Central memory CD8-positive, alpha-beta T cell (primary cell): ENCODE data around the gene ISLR2.

ENCODE experiments used
- ATAC-seq: fragments of 150-1000 bp; cut with Tn5 transposase; replicated peaks from 2 replicates; pipeline ENCODE4 v1.10.0; 2022; ENCODE audit warnings: mild to moderate bottlenecking, moderate FRiP score, moderate number of reproducible peaks; ENCODE audit not compliant: poor library complexity, severe bottlenecking; ENCODE audit errors: extremely low read depth
- DNase-seq, 2 donors: peaks; one replicate each; pipeline ENCODE4 v3.0.0; 2021; ENCODE audit warnings: low spot score in 2 of 2
- H3K27ac Mint-ChIP-seq: one replicate; pipeline ENCODE4 v1.8.0; 2022; ENCODE audit warnings: low read depth, mild to moderate bottlenecking, moderate library complexity, mixed read lengths
- H3K27me3 Mint-ChIP-seq: one replicate; pipeline ENCODE4 v1.8.0; 2022; ENCODE audit warnings: mixed read lengths
- H3K36me3 Mint-ChIP-seq: one replicate; pipeline ENCODE4 v1.8.0; 2022; ENCODE audit warnings: mild to moderate bottlenecking, moderate library complexity, mixed read lengths; ENCODE audit not compliant: insufficient read depth
- H3K4me1 Mint-ChIP-seq: one replicate; pipeline ENCODE4 v1.8.0; 2022; ENCODE audit warnings: mixed read lengths
- H3K4me3 Mint-ChIP-seq: one replicate; pipeline ENCODE4 v1.8.0; 2022; ENCODE audit warnings: mild to moderate bottlenecking, moderate library complexity, mixed read lengths
- H3K9me3 Mint-ChIP-seq: one replicate; pipeline ENCODE4 v1.8.0; 2022; ENCODE audit warnings: mixed read lengths

ISLR2 gene

GRCh38 chr15:74170875-74171578 is 40.6 kb downstream of the ISLR2 start:
- no peak for ATAC-seq
- H3K36me3 Mint-ChIP-seq, result no peaks in the 10 kb centered on the region
- H3K27me3 Mint-ChIP-seq, result peaks cover 28% of the 10 kb centered on the region
- no peak for DNase-seq
- H3K4me1 Mint-ChIP-seq, result no peaks in the 10 kb centered on the region
- no peak overlapping the region for H3K4me3 Mint-ChIP-seq
- H3K9me3 Mint-ChIP-seq, result no peaks in the 10 kb centered on the region
- H3K27ac Mint-ChIP-seq, result no peak overlapping the region

DNA sequence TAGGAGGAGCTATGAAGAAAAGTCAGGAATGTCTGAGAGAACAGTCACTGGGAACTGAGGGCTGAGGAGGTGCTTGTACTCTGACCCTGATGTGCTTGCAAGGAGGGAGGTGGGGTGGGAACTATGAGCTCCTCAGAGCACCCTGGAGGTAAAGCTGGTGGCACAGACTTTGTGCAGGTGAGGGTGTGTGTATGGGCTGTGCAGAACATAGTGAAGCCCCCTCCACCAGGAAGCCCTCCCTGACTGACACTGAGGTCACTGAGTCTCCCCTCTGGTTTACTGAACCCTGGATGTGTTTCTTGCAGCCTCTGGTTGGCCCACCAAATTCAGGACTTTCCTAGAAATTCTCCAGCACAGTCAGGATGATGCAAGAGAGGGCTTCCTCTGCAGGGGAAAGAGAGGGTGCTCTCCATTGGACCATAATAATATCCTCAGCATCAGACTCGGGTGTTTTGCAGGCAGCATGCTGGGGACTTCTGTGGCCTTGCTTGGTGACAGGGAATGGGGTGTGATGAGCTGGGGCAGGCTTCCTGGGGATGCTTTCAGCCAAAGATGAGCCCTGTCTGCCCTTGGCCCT is 41.7 kb downstream of the ISLR2 start:
- no peak for ATAC-seq
- Mint-ChIP-seq H3K4me1 (no peaks in the 10 kb centered on the region), H3K36me3 (no peaks in the 10 kb centered on the region), H3K9me3 (no peaks in the 10 kb centered on the region), H3K27ac (no peak overlapping the region), H3K4me3 (no peak overlapping the region), H3K27me3 (peaks cover 28% of the 10 kb centered on the region)
- no peak for DNase-seq

- no peak for ATAC-seq
- H3K4me1 Mint-ChIP-seq, result no peaks in the 10 kb centered on the region
- H3K4me3 Mint-ChIP-seq, result no peak overlapping the region
- no peak overlapping the region for H3K27ac Mint-ChIP-seq
- H3K9me3 Mint-ChIP-seq, result no peaks in the 10 kb centered on the region
- no peak for DNase-seq
- H3K36me3 Mint-ChIP-seq, result no peaks in the 10 kb centered on the region
- peaks cover 28% of the 10 kb centered on the region for H3K27me3 Mint-ChIP-seq
Observed at GRCh38 chr15:74172701-74173379, 42.5 kb downstream of the ISLR2 start.

DNA sequence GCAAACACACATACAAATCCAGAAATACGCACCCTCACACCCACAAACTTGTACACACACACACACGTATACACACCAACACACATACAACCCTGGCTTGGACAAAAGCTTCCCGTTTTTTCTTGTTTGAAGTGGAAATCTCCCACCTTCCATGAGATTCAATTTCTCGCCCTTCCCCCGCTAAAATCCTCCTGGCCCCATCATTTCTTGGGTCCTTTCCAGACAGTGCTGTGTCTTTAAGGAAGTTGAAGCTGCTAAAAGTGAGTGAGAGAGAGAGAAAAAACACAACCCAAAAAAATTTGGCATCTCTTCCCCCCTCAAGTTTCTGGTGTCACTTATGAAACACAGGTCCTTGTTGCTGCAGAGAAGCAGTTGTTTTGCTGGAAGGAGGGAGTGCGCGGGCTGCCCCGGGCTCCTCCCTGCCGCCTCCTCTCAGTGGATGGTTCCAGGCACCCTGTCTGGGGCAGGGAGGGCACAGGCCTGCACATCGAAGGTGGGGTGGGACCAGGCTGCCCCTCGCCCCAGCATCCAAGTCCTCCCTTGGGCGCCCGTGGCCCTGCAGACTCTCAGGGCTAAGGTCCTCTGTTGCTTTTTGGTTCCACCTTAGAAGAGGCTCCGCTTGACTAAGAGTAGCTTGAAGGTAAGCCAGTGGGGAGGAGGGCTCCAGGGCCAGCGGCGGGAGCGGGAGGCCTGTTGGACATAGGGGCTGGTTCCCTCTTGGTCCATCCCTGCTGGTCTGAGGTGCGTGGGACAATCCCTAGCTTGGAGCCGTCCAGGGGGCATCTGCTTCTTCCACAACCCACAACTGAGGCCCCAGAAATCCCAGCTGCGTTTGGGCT is 43.2 kb downstream of the ISLR2 start, which contains the start of gene ISLR:
ISLR (plus strand) TSS at position 331 of the 839 bp plus-strand sequence. CDS start 1,149 bp downstream, outside the sequence.
- Mint-ChIP-seq H3K36me3 (no peaks in the 10 kb centered on the region), H3K27me3 (peaks cover 28% of the 10 kb centered on the region), H3K27ac (no peak within 1 kb of the TSS), H3K9me3 (no peaks in the 10 kb centered on the region), H3K4me1 (no peaks in the 10 kb centered on the region), H3K4me3 (no peak within 1 kb of the TSS)
- no peak for ATAC-seq
- no peak for DNase-seq

- H3K27ac Mint-ChIP-seq, result no peak overlapping the region
- peaks cover 28% of the 10 kb centered on the region for H3K27me3 Mint-ChIP-seq
Observed at GRCh38 chr15:74174219-74174957, 44.0 kb downstream of the ISLR2 start.

DNA sequence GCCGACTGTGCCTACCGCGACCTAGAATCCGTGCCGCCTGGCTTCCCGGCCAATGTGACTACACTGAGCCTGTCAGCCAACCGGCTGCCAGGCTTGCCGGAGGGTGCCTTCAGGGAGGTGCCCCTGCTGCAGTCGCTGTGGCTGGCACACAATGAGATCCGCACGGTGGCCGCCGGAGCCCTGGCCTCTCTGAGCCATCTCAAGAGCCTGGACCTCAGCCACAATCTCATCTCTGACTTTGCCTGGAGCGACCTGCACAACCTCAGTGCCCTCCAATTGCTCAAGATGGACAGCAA is 44.5 kb downstream of the ISLR2 start:
- no peak for ATAC-seq

More at GRCh38 chr15:74174219-74174957, 44.0 kb downstream of the ISLR2 start:
- Mint-ChIP-seq H3K36me3 (no peaks in the 10 kb centered on the region), H3K4me3 (no peak overlapping the region), H3K9me3 (no peaks in the 10 kb centered on the region), H3K4me1 (no peaks in the 10 kb centered on the region)
- ATAC-seq (no peak), DNase-seq (no peak)

DNA sequence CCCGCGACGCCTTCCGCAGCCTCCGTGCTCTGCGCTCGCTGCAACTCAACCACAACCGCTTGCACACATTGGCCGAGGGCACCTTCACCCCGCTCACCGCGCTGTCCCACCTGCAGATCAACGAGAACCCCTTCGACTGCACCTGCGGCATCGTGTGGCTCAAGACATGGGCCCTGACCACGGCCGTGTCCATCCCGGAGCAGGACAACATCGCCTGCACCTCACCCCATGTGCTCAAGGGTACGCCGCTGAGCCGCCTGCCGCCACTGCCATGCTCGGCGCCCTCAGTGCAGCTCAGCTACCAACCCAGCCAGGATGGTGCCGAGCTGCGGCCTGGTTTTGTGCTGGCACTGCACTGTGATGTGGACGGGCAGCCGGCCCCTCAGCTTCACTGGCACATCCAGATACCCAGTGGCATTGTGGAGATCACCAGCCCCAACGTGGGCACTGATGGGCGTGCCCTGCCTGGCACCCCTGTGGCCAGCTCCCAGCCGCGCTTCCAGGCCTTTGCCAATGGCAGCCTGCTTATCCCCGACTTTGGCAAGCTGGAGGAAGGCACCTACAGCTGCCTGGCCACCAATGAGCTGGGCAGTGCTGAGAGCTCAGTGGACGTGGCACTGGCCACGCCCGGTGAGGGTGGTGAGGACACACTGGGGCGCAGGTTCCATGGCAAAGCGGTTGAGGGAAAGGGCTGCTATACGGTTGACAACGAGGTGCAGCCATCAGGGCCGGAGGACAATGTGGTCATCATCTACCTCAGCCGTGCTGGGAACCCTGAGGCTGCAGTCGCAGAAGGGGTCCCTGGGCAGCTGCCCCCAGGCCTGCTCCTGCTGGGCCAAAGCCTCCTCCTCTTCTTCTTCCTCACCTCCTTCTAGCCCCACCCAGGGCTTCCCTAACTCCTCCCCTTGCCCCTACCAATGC is 45.1 kb downstream of the ISLR2 start:
- H3K4me1 Mint-ChIP-seq, result no peaks in the 10 kb centered on the region
- peaks cover 22% of the 10 kb centered on the region for H3K27me3 Mint-ChIP-seq
- H3K36me3 Mint-ChIP-seq, result no peaks in the 10 kb centered on the region
- H3K9me3 Mint-ChIP-seq, result no peaks in the 10 kb centered on the region
- no peak overlapping the region for H3K4me3 Mint-ChIP-seq
- H3K27ac Mint-ChIP-seq, result no peak overlapping the region
- no peak for ATAC-seq
- no peak for DNase-seq

More for the DNA sequence above, 44.5 kb downstream of the ISLR2 start:
- H3K4me1 Mint-ChIP-seq, result no peaks in the 10 kb centered on the region
- H3K27me3 Mint-ChIP-seq, result peaks cover 28% of the 10 kb centered on the region
- no peaks in the 10 kb centered on the region for H3K36me3 Mint-ChIP-seq
- DNase-seq, result no peak
- H3K9me3 Mint-ChIP-seq, result no peaks in the 10 kb centered on the region
- H3K27ac Mint-ChIP-seq, result no peak overlapping the region
- H3K4me3 Mint-ChIP-seq, result no peak overlapping the region

DNA sequence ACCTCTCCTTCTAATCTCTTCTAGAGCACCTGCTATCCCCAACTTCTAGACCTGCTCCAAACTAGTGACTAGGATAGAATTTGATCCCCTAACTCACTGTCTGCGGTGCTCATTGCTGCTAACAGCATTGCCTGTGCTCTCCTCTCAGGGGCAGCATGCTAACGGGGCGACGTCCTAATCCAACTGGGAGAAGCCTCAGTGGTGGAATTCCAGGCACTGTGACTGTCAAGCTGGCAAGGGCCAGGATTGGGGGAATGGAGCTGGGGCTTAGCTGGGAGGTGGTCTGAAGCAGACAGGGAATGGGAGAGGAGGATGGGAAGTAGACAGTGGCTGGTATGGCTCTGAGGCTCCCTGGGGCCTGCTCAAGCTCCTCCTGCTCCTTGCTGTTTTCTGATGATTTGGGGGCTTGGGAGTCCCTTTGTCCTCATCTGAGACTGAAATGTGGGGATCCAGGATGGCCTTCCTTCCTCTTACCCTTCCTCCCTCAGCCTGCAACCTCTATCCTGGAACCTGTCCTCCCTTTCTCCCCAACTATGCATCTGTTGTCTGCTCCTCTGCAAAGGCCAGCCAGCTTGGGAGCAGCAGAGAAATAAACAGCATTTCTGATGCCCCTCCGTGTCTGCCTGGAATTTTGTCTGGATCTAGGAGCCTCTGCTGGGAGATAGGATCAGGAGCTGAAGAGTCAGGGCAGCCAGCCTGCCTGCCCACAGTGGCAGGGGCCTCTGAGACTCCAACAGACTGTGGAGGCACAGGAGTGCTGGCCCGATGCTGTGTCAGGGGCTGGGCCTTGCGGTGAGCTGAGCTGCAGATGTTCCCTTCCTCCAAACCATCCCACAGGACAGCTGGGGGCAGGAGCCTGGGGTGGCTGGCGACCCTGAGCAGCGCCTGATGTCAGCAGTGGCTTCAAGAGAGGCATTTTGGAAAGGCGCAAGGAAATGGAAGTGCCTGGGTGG is 46.2 kb downstream of the ISLR2 start:
- H3K27me3 Mint-ChIP-seq, result peaks cover 19% of the 10 kb centered on the region
- no peaks in the 10 kb centered on the region for H3K4me1 Mint-ChIP-seq
- H3K36me3 Mint-ChIP-seq, result no peaks in the 10 kb centered on the region
- no peaks in the 10 kb centered on the region for H3K9me3 Mint-ChIP-seq
- ATAC-seq (no peak), DNase-seq (no peak)
- no peak overlapping the region for H3K27ac Mint-ChIP-seq
- H3K4me3 Mint-ChIP-seq, result no peak overlapping the region

GRCh38 chr15:74178326-74179100 is 48.1 kb downstream of the ISLR2 start:
- ATAC-seq (no peak), DNase-seq (no peak)
- H3K4me1 Mint-ChIP-seq, result no peaks in the 10 kb centered on the region
- no peak overlapping the region for H3K4me3 Mint-ChIP-seq
- H3K9me3 Mint-ChIP-seq, result no peaks in the 10 kb centered on the region
- H3K27ac Mint-ChIP-seq, result no peak overlapping the region
- peaks cover 19% of the 10 kb centered on the region for H3K27me3 Mint-ChIP-seq
- H3K36me3 Mint-ChIP-seq, result no peaks in the 10 kb centered on the region

GRCh38 chr15:74179101-74179841 is 48.9 kb downstream of the ISLR2 start:
- H3K36me3 Mint-ChIP-seq, result no peaks in the 10 kb centered on the region
- H3K27me3 Mint-ChIP-seq, result peaks cover 19% of the 10 kb centered on the region
- H3K4me1 Mint-ChIP-seq, result no peaks in the 10 kb centered on the region
- ATAC-seq, result no peak
- DNase-seq, result no peak
- no peak overlapping the region for H3K4me3 Mint-ChIP-seq
- no peak overlapping the region for H3K27ac Mint-ChIP-seq
- H3K9me3 Mint-ChIP-seq, result no peaks in the 10 kb centered on the region
